Subcutaneous abdominal adipose tissue (tissue), 5 donors: ENCODE data around the gene ATP13A4.

Source experiments
- H3K27ac ChIP-seq: one replicate; pipeline ENCODE4 v1.7.0; 2013; ENCODE audit warnings: low read depth, mild to moderate bottlenecking, inconsistent platforms, low read length, moderate library complexity
- H3K27me3 ChIP-seq, 5 donors: one replicate each; pipeline ENCODE4 v1.7.0; 2013; ENCODE audit warnings: low read length in 5 of 5, inconsistent platforms in 1 of 5; ENCODE audit not compliant: control insufficient read depth in 5 of 5, insufficient read depth in 4 of 5
- H3K36me3 ChIP-seq, 5 donors: one replicate each; pipeline ENCODE4 v1.7.0; 2013; ENCODE audit warnings: low read length in 5 of 5; ENCODE audit not compliant: control insufficient read depth in 5 of 5, insufficient read depth in 5 of 5
- H3K4me1 ChIP-seq, 5 donors: one replicate each; pipeline ENCODE4 v1.7.0; 2013; ENCODE audit warnings: low read length in 5 of 5, mild to moderate bottlenecking in 3 of 5, moderate library complexity in 1 of 5; ENCODE audit not compliant: control insufficient read depth in 5 of 5, insufficient read depth in 5 of 5
- H3K4me3 ChIP-seq, 5 donors: one replicate each; pipeline ENCODE4 v1.7.0; 2013; ENCODE audit warnings: low read length in 5 of 5, low read depth in 1 of 5
- H3K9ac ChIP-seq, 5 donors: one replicate each; pipeline ENCODE4 v1.7.0; 2013; ENCODE audit warnings: low read length in 5 of 5, mild to moderate bottlenecking in 4 of 5, moderate library complexity in 3 of 5
- H3K9me3 ChIP-seq, 5 donors: one replicate each; pipeline ENCODE4 v1.7.0; 2013; ENCODE audit warnings: low read length in 5 of 5; ENCODE audit not compliant: control insufficient read depth in 5 of 5
- donor health status: healthy.
- donor health status: healthy.
- donor health status: healthy.
- donor health status: healthy.
- donor health status: healthy.

The ATP13A4 gene

GRCh38 chr3:193378706-193379105, 176.0 kb downstream of the ATP13A4 start, which contains the start of gene ATP13A5:
Gene ATP13A5 (minus strand): TSS chr3:193378753. CDS start chr3:193378725, 28 bp downstream.
- H3K36me3 ChIP-seq: no peaks in the 10 kb centered on the region
- H3K9me3 ChIP-seq: no peaks in the 10 kb centered on the region
- H3K27me3 ChIP-seq: no peaks in the 10 kb centered on the region
- no peak within 1 kb of the TSS for H3K27ac ChIP-seq
- H3K4me3 ChIP-seq: no peak within 1 kb of the TSS
- H3K9ac ChIP-seq: no peak within 1 kb of the TSS
- H3K4me1 ChIP-seq: no peaks in the 10 kb centered on the region

- H3K36me3 ChIP-seq: no peaks in the 10 kb centered on the region
- no peak overlapping the region for H3K27ac ChIP-seq
- H3K4me3 ChIP-seq: no peak overlapping the region
These were observed 177.1 kb downstream of the ATP13A4 start for GRCh38 chr3:193377591-193377990.

GRCh38 chr3:193375614-193376013, 179.1 kb downstream of the ATP13A4 start:
- Histone ChIP-seq H3K27ac (no peak overlapping the region), H3K9ac (no peak overlapping the region), H3K4me1 (no peaks in the 10 kb centered on the region), H3K4me3 (no peak overlapping the region), H3K27me3 (no peaks in the 10 kb centered on the region), H3K9me3 (no peaks in the 10 kb centered on the region), H3K36me3 (no peaks in the 10 kb centered on the region)

More at GRCh38 chr3:193377591-193377990, 177.1 kb downstream of the ATP13A4 start:
- H3K27me3 ChIP-seq: no peaks in the 10 kb centered on the region
- H3K4me1 ChIP-seq: no peaks in the 10 kb centered on the region
- H3K9ac ChIP-seq: no peak overlapping the region
- no peaks in the 10 kb centered on the region for H3K9me3 ChIP-seq

GRCh38 chr3:193372783-193373182, 181.9 kb downstream of the ATP13A4 start:
- H3K27ac ChIP-seq: no peak overlapping the region
- H3K4me3 ChIP-seq: no peak overlapping the region
- H3K9me3 ChIP-seq: no peaks in the 10 kb centered on the region
- no peaks in the 10 kb centered on the region for H3K27me3 ChIP-seq
- no peak overlapping the region for H3K9ac ChIP-seq
- H3K36me3 ChIP-seq: no peaks in the 10 kb centered on the region
- no peaks in the 10 kb centered on the region for H3K4me1 ChIP-seq

GRCh38 chr3:193367868-193368267, 186.8 kb downstream of the ATP13A4 start:
- no peaks in the 10 kb centered on the region for H3K9me3 ChIP-seq

GRCh38 chr3:193357291-193357690, 197.4 kb downstream of the ATP13A4 start:
- H3K36me3 ChIP-seq: no peaks in the 10 kb centered on the region
- H3K4me1 ChIP-seq: peaks cover 0 to 7% (median 3%) of the 10 kb centered on the region in 5 donors
- no peak overlapping the region for H3K9ac ChIP-seq
- no peak overlapping the region for H3K27ac ChIP-seq
- no peaks in the 10 kb centered on the region for H3K9me3 ChIP-seq
- no peaks in the 10 kb centered on the region for H3K27me3 ChIP-seq
- no peak overlapping the region for H3K4me3 ChIP-seq

More at GRCh38 chr3:193367868-193368267, 186.8 kb downstream of the ATP13A4 start:
- no peak overlapping the region for H3K4me3 ChIP-seq
- no peak overlapping the region for H3K9ac ChIP-seq
- no peaks in the 10 kb centered on the region for H3K27me3 ChIP-seq
- no peak overlapping the region for H3K27ac ChIP-seq
- no peaks in the 10 kb centered on the region for H3K36me3 ChIP-seq
- H3K4me1 ChIP-seq: no peaks in the 10 kb centered on the region

GRCh38 chr3:193354423-193354822, 200.3 kb downstream of the ATP13A4 start:
- H3K4me1 ChIP-seq: no peaks in the 10 kb centered on the region
- no peak overlapping the region for H3K27ac ChIP-seq
- H3K9me3 ChIP-seq: no peaks in the 10 kb centered on the region
- H3K36me3 ChIP-seq: no peaks in the 10 kb centered on the region
- no peaks in the 10 kb centered on the region for H3K27me3 ChIP-seq
- H3K9ac ChIP-seq: no peak overlapping the region
- no peak overlapping the region for H3K4me3 ChIP-seq
